WTC11 (cell line): ENCODE data around the gene PURA. TPM values are rescaled to one million over a fixed set of nuclear protein-coding genes. Genes with fewer than 3 reads are reported as not detected.

Experiments used
- ATAC-seq: fragments of 200-7000 bp; cut with Tn5 transposase; 2 replicates; pipeline ENCODE4 v1.10.0; 2021; ENCODE audit warnings: mild to moderate bottlenecking, moderate library complexity
- CTCF ChIA-PET: fragments of 300-600 bp; sonication (Branson Sonifier 250); formaldehyde crosslinking; loops from one replicate; lab custom pipeline; 2021; ENCODE audit warnings: antibody characterized with exemption; lab: Charles Lee
- POLR2A ChIA-PET: fragments of 350-600 bp; sonication (Branson Sonifier 250); formaldehyde crosslinking; loops from one replicate; lab custom pipeline; 2021; ENCODE audit warnings: antibody characterized with exemption; lab: Charles Lee
- DNase-seq: peaks from one replicate; pipeline ENCODE4 v3.0.0; 2021; ENCODE audit warnings: low spot score
- H3K27ac Mint-ChIP-seq: 2 replicates; pipeline ENCODE4 v1.8.0; 2021; ENCODE audit warnings: mixed read lengths
- H3K27me3 Mint-ChIP-seq: 2 replicates; pipeline ENCODE4 v1.8.0; 2021; ENCODE audit warnings: low read depth, mild to moderate bottlenecking, moderate library complexity, mixed read lengths
- H3K36me3 Mint-ChIP-seq: 2 replicates; pipeline ENCODE4 v1.8.0; 2021; ENCODE audit warnings: mixed read lengths
- H3K4me1 Mint-ChIP-seq: 2 replicates; pipeline ENCODE4 v1.8.0; 2022; ENCODE audit warnings: mixed read lengths
- H3K4me3 Mint-ChIP-seq: 2 replicates; pipeline ENCODE4 v1.8.0; 2021; ENCODE audit warnings: mild to moderate bottlenecking, moderate library complexity, mixed read lengths
- H3K9me3 Mint-ChIP-seq: 2 replicates; pipeline ENCODE4 v1.8.0; 2021; ENCODE audit warnings: mixed read lengths
- ELF4 ChIP-seq: sonication (generic); formaldehyde crosslinking; IDR thresholded peaks from 2 replicates; pipeline ENCODE4 v1.8.1; 2022; ENCODE audit warnings: low read depth, mild to moderate bottlenecking, moderate library complexity, missing genetic modification reagents
- FOXJ3 ChIP-seq: sonication (generic); formaldehyde crosslinking; IDR thresholded peaks from 2 replicates; pipeline ENCODE4 v1.9.0; 2021; ENCODE audit warnings: missing genetic modification reagents, mild to moderate bottlenecking, borderline replicate concordance
- FOXP1 ChIP-seq: sonication (generic); formaldehyde crosslinking; IDR thresholded peaks from 2 replicates; pipeline ENCODE4 v1.8.0; 2022; ENCODE audit warnings: missing genetic modification reagents, mild to moderate bottlenecking, moderate library complexity, borderline replicate concordance
- JUN ChIP-seq: sonication (generic); formaldehyde crosslinking; IDR thresholded peaks from 2 replicates; pipeline ENCODE4 v1.8.0; 2023; ENCODE audit warnings: mild to moderate bottlenecking, missing genetic modification reagents
- KAT7 ChIP-seq: sonication (generic); formaldehyde crosslinking; IDR thresholded peaks from 2 replicates; pipeline ENCODE4 v1.8.1; 2023; ENCODE audit warnings: missing genetic modification reagents, mild to moderate bottlenecking, borderline replicate concordance
- MXD4 ChIP-seq: fragments of 250-450 bp; sonication (Bioruptor Pico); IDR thresholded peaks from 2 replicates; pipeline ENCODE4 v1.8.0; 2021; ENCODE audit warnings: mild to moderate bottlenecking, moderate library complexity, borderline replicate concordance
- NR3C1 ChIP-seq: sonication (generic); formaldehyde crosslinking; conservative IDR thresholded peaks from 2 replicates; pipeline ENCODE4 v1.8.1; 2023; ENCODE audit warnings: low read depth, mild to moderate bottlenecking, missing genetic modification reagents
- RORB ChIP-seq: fragments of 250-450 bp; sonication (Bioruptor Pico); IDR thresholded peaks from 2 replicates; pipeline ENCODE4 v1.9.0; 2021; ENCODE audit warnings: mild to moderate bottlenecking
- SP1 ChIP-seq: sonication (generic); formaldehyde crosslinking; conservative IDR thresholded peaks from 2 replicates; pipeline ENCODE4 v1.8.1; 2022; ENCODE audit warnings: missing genetic modification reagents
- TEAD4 ChIP-seq: sonication (generic); formaldehyde crosslinking; IDR thresholded peaks from 2 replicates; pipeline ENCODE4 v1.8.0; 2022; ENCODE audit warnings: mild to moderate bottlenecking, missing genetic modification reagents
- TP53 ChIP-seq: sonication (generic); formaldehyde crosslinking; IDR thresholded peaks from 2 replicates; pipeline ENCODE4 v1.8.1; 2023; ENCODE audit warnings: mild to moderate bottlenecking, missing genetic modification reagents
- ZBTB21 ChIP-seq: sonication (generic); formaldehyde crosslinking; IDR thresholded peaks from 2 replicates; pipeline ENCODE4 v1.8.1; 2023; ENCODE audit warnings: mild to moderate bottlenecking, missing genetic modification reagents, borderline replicate concordance
- ZNF138 ChIP-seq: sonication (generic); formaldehyde crosslinking; conservative IDR thresholded peaks from 2 replicates; pipeline ENCODE4 v1.8.1; 2022; ENCODE audit warnings: mild to moderate bottlenecking, moderate library complexity, missing genetic modification reagents
- ZNF396 ChIP-seq: fragments of 250-450 bp; sonication (Bioruptor Pico); IDR thresholded peaks from 2 replicates; pipeline ENCODE4 v1.8.0; 2021; ENCODE audit warnings: mild to moderate bottlenecking, moderate library complexity, borderline replicate concordance
- total RNA-seq: library from RNA; stranded (reverse); gene quantifications from 3 replicates; pipeline ENCODE4 v1.2.3, GENCODE V29; 2021
- TF ChIP-seq, protein P1 (sequence below): sonication (generic); formaldehyde crosslinking; IDR thresholded peaks from 2 replicates; pipeline ENCODE4 v1.8.1; 2022; ENCODE audit warnings: missing genetic modification reagents, borderline replicate concordance
- TF ChIP-seq, protein P2 (sequence below): sonication (generic); formaldehyde crosslinking; IDR thresholded peaks from 2 replicates; pipeline ENCODE4 v1.8.1; 2023; ENCODE audit warnings: mild to moderate bottlenecking, missing genetic modification reagents
- TF ChIP-seq, protein P3 (sequence below): sonication (generic); formaldehyde crosslinking; IDR thresholded peaks from 2 replicates; pipeline ENCODE4 v1.8.1; 2023; ENCODE audit warnings: mild to moderate bottlenecking, missing genetic modification reagents, moderate library complexity
- TF ChIP-seq, protein P4 (sequence below): sonication (generic); formaldehyde crosslinking; conservative IDR thresholded peaks from 2 replicates; pipeline ENCODE4 v1.8.1; 2023; ENCODE audit warnings: mild to moderate bottlenecking, low read depth, missing genetic modification reagents, moderate library complexity
- TF ChIP-seq, protein P5 (sequence below): sonication (generic); formaldehyde crosslinking; IDR thresholded peaks from 2 replicates; pipeline ENCODE4 v1.8.0; 2022; ENCODE audit warnings: mild to moderate bottlenecking, missing genetic modification reagents
- TF ChIP-seq, protein P6 (sequence below): fragments of 250-450 bp; sonication (Bioruptor Pico); IDR thresholded peaks from 2 replicates; pipeline ENCODE4 v1.9.0; 2021; ENCODE audit warnings: moderate library complexity, mild to moderate bottlenecking, inconsistent platforms, borderline replicate concordance
- TF ChIP-seq, protein P7 (sequence below): sonication (generic); formaldehyde crosslinking; IDR thresholded peaks from 2 replicates; pipeline ENCODE4 v1.8.0; 2022; ENCODE audit warnings: mild to moderate bottlenecking, missing genetic modification reagents

Gene PURA
- total RNA-seq, 1 experiment from 2014 or later, result 9.0 TPM

DNA sequence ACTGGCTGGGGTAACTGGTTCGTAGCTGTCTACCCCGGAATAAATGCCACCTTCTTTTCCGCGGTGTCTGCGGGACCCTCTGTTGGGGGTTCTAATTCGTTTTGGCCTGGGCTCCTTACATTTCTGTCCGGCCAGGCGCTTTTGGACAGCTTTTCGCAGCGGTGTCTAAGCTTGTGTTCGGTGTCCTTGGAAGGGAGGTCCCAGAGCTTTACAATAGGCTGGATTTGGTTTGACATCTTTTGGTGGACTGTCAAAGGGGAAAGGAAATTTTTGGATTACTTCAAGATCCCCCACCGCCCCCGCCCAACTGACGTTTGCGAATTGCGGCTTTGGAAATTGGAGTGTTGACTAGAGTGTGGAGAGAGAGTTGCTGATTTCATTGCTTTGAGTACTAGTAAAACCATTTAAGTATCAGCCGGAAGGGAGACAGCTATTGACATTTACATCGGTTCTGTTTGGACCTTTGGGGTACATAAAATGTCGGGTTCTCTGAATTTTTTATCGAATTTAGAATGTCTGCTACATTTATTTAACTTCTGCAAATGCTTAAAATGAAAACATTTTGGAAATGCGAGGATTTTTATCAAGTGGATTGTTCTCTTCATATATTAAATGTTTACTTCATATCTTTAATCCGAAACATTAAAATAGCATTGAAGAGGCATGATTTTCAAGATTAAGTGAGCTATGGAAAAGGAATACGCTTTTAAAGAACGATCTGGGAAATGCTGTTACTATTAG, 4.7 kb upstream of the PURA start (continued):
- TF ChIP-seq RORB (CRISPR knock-in tag) (no peak), SP1 (CRISPR knock-in tag) (no peak), ZNF396 (no peak), NR3C1 (CRISPR knock-in tag) (no peak), ZNF138 (no peak), FOXP1 (CRISPR knock-in tag) (no peak), MXD4 (no peak), ZBTB21 (CRISPR knock-in tag) (no peak)
- TF ChIP-seq, protein P1, sequence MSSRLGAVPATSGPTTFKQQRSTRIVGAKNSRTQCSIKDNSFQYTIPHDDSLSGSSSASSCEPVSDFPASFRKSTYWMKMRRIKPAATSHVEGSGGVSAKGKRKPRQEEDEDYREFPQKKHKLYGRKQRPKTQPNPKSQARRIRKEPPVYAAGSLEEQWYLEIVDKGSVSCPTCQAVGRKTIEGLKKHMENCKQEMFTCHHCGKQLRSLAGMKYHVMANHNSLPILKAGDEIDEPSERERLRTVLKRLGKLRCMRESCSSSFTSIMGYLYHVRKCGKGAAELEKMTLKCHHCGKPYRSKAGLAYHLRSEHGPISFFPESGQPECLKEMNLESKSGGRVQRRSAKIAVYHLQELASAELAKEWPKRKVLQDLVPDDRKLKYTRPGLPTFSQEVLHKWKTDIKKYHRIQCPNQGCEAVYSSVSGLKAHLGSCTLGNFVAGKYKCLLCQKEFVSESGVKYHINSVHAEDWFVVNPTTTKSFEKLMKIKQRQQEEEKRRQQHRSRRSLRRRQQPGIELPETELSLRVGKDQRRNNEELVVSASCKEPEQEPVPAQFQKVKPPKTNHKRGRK (CRISPR knock-in tag), result no peak

DNA sequence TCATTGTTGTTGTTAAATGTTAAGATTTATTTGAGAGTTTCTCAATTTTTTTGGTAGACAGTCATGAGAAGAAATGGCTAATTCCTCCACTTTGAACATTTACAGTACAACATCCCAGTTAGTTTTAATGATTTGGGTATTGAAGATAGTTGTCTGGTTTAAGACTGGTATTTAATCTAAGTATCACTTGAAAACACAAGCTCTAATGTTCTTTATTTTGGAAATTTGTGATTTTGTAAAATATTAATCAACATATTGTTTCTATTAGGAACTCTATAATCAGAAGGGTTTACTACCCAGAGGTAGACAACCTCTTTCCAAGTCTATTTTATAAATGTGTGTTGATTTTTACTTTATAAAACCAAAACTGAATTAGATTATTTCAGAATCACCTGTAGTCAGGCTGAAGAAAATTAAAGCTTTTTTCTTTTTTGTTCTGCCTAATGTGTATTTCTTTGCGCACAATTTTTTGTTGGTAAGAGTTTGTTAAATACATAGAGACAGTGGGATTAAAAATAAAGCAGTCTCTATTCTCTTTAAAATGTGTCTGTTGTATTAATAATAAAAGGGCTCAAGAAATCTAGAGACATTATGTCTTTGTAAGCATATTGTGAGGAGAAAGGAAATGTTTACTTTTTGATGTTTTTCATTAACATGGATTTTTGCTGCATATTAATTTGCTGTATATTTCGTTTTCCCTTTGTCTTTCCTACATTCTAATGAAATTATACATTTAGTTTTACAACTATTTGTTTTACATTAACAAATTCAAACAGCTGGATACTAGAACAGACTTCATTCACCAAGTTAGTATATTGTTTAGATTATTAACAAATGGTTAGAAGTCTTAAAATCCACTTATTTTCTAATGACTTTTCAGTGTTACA, 3.9 kb upstream of the PURA start:
- H3K27ac Mint-ChIP-seq, result no peak overlapping the region
- H3K36me3 Mint-ChIP-seq, result no peaks in the 10 kb centered on the region
- DNase-seq, result no peak
- peak overlapping the region; percentile 90 for H3K4me3 Mint-ChIP-seq
- H3K4me1 Mint-ChIP-seq, result peaks cover 53% of the 10 kb centered on the region
- ChIA-PET CTCF (interaction anchor here (1.4 to 2.6 kb wide), 3 partner anchors 35 to 67 kb away, joined by 4 to 19 read pairs (median 5); partner anchors contain the start of gene NRG2), POLR2A (no interaction called here)
- TF ChIP-seq, protein P2, sequence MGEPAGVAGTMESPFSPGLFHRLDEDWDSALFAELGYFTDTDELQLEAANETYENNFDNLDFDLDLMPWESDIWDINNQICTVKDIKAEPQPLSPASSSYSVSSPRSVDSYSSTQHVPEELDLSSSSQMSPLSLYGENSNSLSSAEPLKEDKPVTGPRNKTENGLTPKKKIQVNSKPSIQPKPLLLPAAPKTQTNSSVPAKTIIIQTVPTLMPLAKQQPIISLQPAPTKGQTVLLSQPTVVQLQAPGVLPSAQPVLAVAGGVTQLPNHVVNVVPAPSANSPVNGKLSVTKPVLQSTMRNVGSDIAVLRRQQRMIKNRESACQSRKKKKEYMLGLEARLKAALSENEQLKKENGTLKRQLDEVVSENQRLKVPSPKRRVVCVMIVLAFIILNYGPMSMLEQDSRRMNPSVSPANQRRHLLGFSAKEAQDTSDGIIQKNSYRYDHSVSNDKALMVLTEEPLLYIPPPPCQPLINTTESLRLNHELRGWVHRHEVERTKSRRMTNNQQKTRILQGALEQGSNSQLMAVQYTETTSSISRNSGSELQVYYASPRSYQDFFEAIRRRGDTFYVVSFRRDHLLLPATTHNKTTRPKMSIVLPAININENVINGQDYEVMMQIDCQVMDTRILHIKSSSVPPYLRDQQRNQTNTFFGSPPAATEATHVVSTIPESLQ, result no peak
- TF ChIP-seq KAT7 (CRISPR knock-in tag) (no peak), ZNF138 (no peak), FOXJ3 (no peak), TEAD4 (CRISPR knock-in tag) (no peak), ZBTB21 (CRISPR knock-in tag) (no peak), ELF4 (CRISPR knock-in tag) (no peak), TP53 (CRISPR knock-in tag) (no peak), JUN (no peak)
- TF ChIP-seq, protein P3, sequence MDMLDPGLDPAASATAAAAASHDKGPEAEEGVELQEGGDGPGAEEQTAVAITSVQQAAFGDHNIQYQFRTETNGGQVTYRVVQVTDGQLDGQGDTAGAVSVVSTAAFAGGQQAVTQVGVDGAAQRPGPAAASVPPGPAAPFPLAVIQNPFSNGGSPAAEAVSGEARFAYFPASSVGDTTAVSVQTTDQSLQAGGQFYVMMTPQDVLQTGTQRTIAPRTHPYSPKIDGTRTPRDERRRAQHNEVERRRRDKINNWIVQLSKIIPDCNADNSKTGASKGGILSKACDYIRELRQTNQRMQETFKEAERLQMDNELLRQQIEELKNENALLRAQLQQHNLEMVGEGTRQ (CRISPR knock-in tag), result no peak
- TF ChIP-seq, protein P4, sequence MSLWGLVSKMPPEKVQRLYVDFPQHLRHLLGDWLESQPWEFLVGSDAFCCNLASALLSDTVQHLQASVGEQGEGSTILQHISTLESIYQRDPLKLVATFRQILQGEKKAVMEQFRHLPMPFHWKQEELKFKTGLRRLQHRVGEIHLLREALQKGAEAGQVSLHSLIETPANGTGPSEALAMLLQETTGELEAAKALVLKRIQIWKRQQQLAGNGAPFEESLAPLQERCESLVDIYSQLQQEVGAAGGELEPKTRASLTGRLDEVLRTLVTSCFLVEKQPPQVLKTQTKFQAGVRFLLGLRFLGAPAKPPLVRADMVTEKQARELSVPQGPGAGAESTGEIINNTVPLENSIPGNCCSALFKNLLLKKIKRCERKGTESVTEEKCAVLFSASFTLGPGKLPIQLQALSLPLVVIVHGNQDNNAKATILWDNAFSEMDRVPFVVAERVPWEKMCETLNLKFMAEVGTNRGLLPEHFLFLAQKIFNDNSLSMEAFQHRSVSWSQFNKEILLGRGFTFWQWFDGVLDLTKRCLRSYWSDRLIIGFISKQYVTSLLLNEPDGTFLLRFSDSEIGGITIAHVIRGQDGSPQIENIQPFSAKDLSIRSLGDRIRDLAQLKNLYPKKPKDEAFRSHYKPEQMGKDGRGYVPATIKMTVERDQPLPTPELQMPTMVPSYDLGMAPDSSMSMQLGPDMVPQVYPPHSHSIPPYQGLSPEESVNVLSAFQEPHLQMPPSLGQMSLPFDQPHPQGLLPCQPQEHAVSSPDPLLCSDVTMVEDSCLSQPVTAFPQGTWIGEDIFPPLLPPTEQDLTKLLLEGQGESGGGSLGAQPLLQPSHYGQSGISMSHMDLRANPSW (CRISPR knock-in tag), result no peak
- TF ChIP-seq, protein P5, sequence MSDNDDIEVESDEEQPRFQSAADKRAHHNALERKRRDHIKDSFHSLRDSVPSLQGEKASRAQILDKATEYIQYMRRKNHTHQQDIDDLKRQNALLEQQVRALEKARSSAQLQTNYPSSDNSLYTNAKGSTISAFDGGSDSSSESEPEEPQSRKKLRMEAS (CRISPR knock-in tag), result no peak
- TF ChIP-seq, protein P6, sequence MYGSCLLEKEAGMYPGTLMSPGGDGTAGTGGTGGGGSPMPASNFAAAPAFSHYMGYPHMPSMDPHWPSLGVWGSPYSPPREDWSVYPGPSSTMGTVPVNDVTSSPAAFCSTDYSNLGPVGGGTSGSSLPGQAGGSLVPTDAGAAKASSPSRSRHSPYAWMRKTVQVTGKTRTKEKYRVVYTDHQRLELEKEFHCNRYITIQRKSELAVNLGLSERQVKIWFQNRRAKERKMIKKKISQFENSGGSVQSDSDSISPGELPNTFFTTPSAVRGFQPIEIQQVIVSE, result no peak
- TF ChIP-seq, protein P7, sequence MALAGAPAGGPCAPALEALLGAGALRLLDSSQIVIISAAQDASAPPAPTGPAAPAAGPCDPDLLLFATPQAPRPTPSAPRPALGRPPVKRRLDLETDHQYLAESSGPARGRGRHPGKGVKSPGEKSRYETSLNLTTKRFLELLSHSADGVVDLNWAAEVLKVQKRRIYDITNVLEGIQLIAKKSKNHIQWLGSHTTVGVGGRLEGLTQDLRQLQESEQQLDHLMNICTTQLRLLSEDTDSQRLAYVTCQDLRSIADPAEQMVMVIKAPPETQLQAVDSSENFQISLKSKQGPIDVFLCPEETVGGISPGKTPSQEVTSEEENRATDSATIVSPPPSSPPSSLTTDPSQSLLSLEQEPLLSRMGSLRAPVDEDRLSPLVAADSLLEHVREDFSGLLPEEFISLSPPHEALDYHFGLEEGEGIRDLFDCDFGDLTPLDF (CRISPR knock-in tag), result no peak
- H3K27me3 Mint-ChIP-seq, result peaks cover 85% of the 10 kb centered on the region
- H3K9me3 Mint-ChIP-seq, result no peaks in the 10 kb centered on the region
- ATAC-seq, result no peak
